GM18907 (cell line): Measurements from ENCODE around the gene HNRNPLL.
"Not testable (repeated sequence)": the region's sequence is repeated elsewhere in the genome, so short reads cannot be mapped to it uniquely, and the experiment has no call there.

Source experiments
- ATAC-seq: cut with Tn5 transposase; IDR thresholded peaks from one replicate; pipeline ENCODE4 v1.9.1; 2021; ENCODE audit warnings: mild to moderate bottlenecking, moderate library complexity; ENCODE audit not compliant: unreplicated experiment

Gene HNRNPLL

GRCh38 chr2:38602732-38603401 lies at the start of gene HNRNPLL:
Gene HNRNPLL (minus strand): TSS chr2:38602928. CDS start chr2:38602626, 302 bp downstream.
- peak; percentile 64 for ATAC-seq

DNA sequence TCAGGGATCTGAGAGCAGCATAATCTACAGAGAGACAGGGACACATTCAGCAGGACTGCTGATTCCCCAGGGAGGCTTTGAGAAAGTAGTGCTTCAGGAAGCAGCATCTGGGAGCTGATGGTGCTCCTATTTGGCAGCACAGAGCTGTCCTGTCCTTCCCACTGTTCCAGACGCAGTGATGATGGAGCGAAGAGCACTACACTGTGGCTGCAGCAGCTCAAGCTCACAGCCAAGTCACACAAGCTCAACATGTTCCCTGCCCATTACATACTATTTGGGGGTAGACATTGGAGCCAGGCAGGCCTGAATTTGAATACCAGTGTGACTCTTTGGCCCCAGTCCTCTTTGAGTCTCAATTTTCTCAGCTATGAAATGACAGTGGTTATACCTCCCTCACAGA lies 48.0 kb upstream of the HNRNPLL start:
- ATAC-seq, result no peak

DNA sequence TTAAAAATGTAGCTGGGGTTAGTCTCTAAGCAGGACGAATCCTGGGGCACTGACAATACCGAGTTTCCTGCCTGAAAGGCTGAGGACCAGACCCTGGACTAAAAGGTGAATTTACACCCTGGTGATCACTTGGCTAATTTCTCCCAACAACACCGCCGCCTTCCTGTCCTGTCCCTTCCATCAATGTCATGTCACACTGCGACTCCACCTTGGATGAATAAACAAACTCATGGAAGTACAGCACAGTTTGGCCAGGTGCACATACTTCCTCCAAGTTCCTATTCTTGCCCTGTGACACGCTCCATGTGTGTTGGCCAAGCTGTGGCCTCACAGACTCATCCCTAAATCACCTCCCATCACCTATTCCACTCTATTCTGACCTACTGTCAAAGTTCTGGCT lies 47.3 kb upstream of the HNRNPLL start:
- no peak for ATAC-seq

DNA sequence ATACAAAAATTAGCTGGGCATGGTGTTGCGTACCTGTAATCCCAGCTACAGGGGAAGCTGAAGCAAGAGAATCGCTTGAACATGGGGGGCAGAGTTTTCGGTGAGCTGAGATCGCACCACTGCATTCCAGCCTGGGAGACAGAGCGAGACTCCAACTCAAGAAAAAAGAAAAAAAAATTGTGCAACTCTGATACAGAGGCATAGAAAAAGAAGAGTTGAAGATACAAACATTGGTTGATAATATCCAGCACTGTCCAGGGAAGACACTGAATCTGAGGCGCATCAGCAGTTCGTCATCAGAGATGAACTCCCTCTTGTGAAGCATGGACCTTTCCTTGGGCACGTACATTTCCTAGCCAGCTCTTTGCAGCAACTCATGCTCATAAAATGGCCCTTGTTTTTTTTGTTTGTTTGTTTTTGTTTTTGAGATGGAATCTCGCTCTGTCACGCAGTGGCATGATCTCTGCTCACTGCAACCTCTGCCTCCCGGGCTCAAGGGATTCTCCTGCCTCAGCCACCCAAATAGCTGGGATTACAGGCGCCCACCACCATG lies 46.5 kb upstream of the HNRNPLL start:
- ATAC-seq, result no peak

- no peak for ATAC-seq
Observed at GRCh38 chr2:38648107-38648761, 45.5 kb upstream of the HNRNPLL start.

- ATAC-seq, result not testable (repeated sequence)
Observed at GRCh38 chr2:38643683-38644511, 41.2 kb upstream of the HNRNPLL start.

GRCh38 chr2:38643021-38643671 lies 40.4 kb upstream of the HNRNPLL start:
- no peak for ATAC-seq

DNA sequence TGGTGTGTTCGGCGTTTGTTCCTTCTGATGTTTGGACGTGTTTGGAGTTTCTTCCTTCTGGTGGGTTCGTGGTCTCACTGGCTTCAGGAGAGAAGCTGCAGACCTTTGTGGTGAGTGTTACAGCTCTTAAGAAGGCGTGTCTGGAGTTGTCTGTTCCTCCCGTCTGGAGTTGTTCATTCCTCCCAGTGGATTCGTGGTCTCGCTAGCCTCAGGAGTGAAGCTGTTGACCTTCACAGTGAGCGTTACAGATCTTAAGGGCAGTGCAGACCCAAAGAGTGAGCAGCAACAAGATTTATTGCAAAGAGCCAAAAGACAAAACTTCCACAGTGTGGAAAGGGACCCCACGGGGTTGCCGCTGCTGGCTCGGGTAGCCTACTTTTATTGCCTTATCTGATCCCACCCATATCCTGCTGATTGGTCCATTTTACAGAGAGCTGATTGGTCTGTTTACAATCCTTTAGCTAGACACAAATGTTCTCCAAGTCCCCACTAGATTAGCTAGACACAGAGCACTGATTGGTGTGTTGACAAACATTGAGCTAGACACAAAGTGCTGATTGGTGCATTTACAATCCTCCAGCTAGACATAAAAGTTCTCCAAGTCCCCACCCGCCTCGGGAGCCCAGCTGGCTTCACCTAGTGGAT lies 39.8 kb upstream of the HNRNPLL start:
- not testable (repeated sequence) for ATAC-seq

DNA sequence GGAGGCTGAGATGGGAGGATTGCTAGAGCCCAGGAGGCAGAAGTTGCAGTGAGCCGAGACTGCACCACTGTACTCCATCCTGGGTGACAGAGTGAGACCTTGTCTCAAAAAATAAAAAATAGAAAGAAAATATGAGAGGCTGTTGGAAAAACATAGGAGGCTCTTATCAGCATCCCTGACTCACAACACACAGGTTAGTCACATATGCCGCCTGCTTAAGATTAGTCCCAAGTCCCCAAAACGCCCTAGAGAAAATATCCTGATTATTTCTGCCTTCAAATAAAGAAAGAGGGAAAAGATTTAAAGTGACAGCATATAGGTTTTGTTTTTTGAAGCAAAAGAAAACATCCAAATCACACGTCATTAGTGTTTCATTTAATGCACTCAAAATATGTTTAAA lies 33.3 kb upstream of the HNRNPLL start:
- no peak for ATAC-seq

DNA sequence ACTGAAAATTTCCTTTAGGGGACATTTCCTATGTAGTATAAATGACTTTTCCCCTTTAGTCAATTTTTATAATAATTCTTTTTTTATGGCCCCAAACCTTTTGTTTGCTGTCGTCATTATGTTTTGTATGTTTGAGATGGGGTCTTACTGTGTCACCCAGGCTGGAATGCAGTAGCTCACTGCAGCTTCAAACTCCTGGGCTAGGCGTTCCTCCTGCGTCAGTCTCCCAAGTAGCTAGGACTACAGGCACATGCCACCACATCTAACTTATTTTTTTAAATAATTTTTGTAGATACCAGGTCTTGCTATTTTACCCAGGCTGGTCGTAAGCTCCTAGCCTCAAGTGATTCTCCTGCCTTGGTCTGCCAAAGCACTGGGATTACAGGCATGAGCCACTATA lies 32.4 kb upstream of the HNRNPLL start:
- no peak for ATAC-seq

DNA sequence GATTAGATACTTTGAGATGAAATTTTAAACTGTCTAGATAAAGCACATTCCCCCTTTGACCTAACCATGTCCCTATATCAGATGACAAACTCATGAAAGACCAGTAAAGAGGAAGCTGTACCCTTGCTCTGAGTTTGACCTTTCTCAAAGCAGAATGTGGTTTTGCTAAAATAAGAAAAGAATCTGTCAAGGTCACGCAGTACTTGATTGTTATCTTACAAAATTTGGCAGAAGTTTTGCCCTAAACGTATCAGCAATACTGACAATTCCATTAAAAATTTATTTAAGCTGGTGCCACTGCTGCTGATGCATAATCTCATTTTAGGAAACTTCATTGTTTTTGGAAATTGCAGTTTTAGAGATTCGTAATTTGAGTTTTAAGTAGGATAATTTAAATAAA lies 32.0 kb upstream of the HNRNPLL start:
- ATAC-seq, result peak; percentile 84

GRCh38 chr2:38633895-38634294 lies 31.2 kb upstream of the HNRNPLL start:
- ATAC-seq, result no peak

DNA sequence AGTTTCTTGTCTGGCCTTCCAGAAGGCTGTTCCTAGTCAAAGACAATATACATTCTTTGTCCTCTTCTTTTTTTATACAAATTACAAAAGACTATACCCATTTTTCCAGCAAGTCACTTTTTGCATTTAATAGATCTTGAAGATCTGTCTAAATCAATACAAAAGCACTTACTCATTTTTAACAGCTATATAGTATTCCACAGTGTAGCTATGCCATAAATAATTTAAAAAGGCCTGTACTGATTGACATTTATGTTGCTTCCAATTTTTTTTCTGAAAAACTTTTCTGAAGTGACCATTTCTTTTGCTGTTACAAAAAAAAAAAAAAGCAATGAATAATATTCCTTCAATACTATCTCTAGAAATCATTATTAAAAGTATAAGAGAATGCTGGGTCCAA lies 30.3 kb upstream of the HNRNPLL start:
- ATAC-seq, result no peak

- peak; percentile 43 for ATAC-seq
Observed at GRCh38 chr2:38631976-38632375, 29.2 kb upstream of the HNRNPLL start.

DNA sequence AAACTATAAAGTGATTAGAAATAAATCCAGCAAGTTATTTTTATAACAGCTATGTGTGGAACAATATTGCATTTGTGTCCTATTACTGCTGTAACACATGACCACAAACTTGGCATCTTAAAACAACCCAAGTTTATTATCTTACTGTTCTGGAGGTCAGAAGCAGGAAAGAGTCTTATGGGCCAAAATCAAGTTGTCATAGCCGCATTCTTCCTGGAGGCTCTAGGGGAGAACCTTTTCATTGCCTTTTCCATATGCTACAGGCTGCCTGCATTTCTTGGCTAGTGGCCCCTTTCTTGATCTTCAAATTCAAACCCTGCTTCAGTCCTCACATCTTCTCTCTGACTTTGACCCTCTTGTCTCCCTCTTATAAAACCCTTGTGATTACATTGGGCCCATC lies 27.0 kb upstream of the HNRNPLL start:
- no peak for ATAC-seq

- ATAC-seq, result no peak
Observed at GRCh38 chr2:38627391-38627790, 24.7 kb upstream of the HNRNPLL start.

DNA sequence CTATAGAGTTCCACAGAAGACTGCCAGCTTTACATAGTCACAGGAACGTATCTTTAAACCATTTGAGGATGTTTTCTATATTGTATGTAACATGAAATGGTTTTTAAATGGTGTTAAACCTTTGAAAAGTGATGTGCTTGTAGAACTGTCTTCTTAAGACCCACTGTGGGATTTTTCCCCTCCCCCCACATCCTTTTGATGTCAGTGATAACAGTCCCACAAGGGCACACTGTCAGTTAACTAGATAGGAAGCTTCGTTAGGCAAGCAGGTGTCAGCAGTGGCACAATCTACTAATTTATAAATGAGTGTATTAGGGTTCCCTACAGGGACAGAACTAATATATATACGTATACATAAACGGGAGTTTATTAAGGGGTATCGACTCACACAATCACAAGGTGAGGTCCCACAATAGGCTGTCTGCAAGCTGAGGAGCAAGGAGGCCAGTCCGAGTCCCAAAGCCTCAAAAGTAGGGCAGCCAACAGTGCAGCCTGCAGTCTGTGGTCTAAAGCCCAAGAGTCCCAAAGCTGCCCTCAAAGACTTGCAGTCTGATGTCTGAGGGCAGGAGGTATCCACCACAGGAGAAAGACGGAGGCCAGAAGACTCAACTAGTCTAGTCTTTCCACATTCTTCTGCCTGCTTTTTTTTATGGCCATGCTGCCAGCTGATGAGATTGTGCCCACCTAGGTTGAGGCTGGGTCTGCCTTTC lies 23.8 kb upstream of the HNRNPLL start:
- ATAC-seq, result no peak

DNA sequence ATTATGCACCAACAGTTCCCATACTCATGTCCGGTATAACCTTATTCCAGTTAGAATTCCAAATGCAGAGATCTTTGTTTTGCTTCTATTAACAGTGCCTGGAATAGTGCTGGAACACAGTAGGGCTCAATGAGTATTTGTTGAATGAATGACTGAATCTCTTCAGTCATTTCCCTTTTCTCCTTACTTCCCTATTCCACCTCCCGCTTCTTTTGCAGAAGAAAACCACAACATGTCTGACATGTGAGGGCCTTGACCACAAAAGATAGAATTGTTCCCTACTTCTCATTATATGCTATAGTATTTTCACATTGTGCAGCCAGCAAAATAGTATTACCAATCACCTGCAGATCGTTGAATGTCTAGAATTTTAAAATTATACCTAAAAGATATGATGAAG lies 19.5 kb upstream of the HNRNPLL start:
- ATAC-seq, result no peak

DNA sequence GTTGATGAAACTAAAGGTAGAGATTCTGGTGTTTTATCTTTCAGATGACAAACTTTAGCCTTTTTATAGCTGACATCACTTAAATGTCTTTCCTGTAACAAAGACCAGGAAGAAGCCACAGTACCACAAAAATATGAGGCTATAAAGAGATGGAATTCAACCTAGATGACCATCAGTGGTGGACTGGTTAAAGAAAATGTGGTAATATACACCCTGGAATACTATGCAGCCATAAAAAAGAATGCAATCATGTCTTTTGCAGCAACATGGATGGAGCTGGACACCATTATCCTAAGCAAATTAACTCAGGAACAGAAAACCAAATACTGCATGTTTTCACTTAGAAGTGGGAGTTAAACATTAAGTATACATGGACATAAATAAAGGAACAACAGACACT lies 18.3 kb upstream of the HNRNPLL start:
- no peak for ATAC-seq
